NT2/D1 (cell line): ENCODE results near the gene CEP72.

Source experiments
- SUZ12 ChIP-seq: IDR thresholded peaks from 2 replicates; pipeline ENCODE4 v1.6.1; 2011; ENCODE audit not compliant: insufficient read length, insufficient read depth; ENCODE audit errors: extremely low read depth
- YY1 ChIP-seq: IDR thresholded peaks from 2 replicates; pipeline ENCODE4 v1.6.1; 2011; ENCODE audit not compliant: insufficient read length, insufficient read depth
- ZNF274 ChIP-seq: IDR thresholded peaks from 2 replicates; pipeline ENCODE4 v1.6.1; 2011; ENCODE audit warnings: mild to moderate bottlenecking, low read depth, low read length

- TF ChIP-seq YY1: no peak
- no peak for TF ChIP-seq ZNF274
- no peak for TF ChIP-seq SUZ12
Observed at GRCh38 chr5:647311-647710, 35.2 kb downstream of the CEP72 start.
